ENCODE measurements around the gene SAMD9L.

DNA sequence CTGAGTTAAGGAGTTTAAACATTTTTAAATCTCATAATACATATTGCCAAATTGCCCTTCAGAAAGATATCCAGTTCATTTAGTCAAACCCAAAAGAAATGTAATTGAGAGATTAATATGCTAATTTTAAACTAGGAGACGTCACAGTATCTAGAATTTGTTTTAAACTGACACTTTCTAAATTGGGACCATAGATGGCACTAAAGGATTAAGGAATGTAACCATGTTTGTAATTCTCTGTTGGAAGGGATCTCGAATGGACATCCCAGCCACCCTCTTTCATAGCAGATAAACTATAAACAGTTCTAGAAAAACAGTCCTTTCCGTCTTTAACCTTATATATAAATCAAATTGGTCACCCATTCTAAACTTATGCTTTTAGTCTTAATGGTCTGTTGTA is 30.0 kb upstream of the SAMD9L start:
- TF ChIP-seq, protein P1, sequence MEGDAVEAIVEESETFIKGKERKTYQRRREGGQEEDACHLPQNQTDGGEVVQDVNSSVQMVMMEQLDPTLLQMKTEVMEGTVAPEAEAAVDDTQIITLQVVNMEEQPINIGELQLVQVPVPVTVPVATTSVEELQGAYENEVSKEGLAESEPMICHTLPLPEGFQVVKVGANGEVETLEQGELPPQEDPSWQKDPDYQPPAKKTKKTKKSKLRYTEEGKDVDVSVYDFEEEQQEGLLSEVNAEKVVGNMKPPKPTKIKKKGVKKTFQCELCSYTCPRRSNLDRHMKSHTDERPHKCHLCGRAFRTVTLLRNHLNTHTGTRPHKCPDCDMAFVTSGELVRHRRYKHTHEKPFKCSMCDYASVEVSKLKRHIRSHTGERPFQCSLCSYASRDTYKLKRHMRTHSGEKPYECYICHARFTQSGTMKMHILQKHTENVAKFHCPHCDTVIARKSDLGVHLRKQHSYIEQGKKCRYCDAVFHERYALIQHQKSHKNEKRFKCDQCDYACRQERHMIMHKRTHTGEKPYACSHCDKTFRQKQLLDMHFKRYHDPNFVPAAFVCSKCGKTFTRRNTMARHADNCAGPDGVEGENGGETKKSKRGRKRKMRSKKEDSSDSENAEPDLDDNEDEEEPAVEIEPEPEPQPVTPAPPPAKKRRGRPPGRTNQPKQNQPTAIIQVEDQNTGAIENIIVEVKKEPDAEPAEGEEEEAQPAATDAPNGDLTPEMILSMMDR (IDR thresholded peaks at IDR 0.05; ENCODE audit: low read depth, low read length, missing input control) = no peak
- TF ChIP-seq, protein P2, sequence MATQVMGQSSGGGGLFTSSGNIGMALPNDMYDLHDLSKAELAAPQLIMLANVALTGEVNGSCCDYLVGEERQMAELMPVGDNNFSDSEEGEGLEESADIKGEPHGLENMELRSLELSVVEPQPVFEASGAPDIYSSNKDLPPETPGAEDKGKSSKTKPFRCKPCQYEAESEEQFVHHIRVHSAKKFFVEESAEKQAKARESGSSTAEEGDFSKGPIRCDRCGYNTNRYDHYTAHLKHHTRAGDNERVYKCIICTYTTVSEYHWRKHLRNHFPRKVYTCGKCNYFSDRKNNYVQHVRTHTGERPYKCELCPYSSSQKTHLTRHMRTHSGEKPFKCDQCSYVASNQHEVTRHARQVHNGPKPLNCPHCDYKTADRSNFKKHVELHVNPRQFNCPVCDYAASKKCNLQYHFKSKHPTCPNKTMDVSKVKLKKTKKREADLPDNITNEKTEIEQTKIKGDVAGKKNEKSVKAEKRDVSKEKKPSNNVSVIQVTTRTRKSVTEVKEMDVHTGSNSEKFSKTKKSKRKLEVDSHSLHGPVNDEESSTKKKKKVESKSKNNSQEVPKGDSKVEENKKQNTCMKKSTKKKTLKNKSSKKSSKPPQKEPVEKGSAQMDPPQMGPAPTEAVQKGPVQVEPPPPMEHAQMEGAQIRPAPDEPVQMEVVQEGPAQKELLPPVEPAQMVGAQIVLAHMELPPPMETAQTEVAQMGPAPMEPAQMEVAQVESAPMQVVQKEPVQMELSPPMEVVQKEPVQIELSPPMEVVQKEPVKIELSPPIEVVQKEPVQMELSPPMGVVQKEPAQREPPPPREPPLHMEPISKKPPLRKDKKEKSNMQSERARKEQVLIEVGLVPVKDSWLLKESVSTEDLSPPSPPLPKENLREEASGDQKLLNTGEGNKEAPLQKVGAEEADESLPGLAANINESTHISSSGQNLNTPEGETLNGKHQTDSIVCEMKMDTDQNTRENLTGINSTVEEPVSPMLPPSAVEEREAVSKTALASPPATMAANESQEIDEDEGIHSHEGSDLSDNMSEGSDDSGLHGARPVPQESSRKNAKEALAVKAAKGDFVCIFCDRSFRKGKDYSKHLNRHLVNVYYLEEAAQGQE (IDR thresholded peaks at IDR 0.05) = no peak
